Measurements from ENCODE around the gene KDF1.

The KDF1 gene

DNA sequence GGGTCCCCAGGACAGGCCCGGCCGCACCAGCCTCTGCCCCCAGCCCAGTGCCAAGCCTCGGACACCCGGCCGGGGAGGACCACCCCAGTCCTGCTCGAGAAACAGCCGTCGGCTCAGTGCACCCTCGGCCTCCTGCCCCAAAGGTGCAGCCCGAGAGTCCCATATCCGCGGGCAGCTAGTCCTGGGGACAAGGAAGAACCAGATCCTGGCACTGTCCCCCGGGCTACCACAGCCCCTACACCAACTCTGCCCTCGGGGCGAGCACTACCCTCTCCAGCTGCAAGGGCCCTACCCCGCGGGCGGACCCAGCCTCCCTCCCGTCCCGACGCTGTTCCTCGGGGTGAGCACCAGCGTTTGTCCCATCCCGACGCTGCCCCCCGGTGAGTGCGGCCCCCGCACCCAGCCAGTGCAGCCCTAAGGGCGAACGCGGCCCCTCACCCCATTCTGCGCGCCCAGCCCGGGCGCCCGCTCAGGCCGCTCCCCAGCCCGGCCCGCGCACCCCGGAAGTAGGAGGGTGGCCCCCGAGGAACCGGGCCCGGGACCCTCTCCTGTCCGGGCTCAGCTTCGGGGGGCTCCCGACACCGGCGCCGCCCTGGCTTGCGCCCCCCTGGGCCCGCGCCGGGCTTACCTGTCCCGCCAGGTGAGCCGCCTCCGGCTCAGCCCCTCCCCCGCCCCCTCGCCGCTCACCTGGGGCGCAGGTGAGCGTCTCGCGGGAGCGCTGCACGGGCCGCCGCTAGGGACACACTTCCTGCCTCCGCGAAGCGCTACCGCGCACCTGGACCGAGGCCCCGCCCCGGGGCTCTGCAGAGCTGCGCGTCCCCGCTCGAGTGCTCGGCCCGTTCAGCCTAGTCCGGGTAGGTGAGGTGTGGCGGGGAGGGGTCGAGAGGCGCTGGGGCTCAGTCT lies at the start of gene KDF1:
TSS of gene KDF1 (minus strand) at position 747 of the 903 bp plus-strand sequence. CDS start 8,088 bp downstream, outside the sequence.
- no peak for FAIRE-seq

- FAIRE-seq: no peak
Observed at GRCh38 chr1:27009601-27010197, 49.4 kb upstream of the KDF1 start.

DNA sequence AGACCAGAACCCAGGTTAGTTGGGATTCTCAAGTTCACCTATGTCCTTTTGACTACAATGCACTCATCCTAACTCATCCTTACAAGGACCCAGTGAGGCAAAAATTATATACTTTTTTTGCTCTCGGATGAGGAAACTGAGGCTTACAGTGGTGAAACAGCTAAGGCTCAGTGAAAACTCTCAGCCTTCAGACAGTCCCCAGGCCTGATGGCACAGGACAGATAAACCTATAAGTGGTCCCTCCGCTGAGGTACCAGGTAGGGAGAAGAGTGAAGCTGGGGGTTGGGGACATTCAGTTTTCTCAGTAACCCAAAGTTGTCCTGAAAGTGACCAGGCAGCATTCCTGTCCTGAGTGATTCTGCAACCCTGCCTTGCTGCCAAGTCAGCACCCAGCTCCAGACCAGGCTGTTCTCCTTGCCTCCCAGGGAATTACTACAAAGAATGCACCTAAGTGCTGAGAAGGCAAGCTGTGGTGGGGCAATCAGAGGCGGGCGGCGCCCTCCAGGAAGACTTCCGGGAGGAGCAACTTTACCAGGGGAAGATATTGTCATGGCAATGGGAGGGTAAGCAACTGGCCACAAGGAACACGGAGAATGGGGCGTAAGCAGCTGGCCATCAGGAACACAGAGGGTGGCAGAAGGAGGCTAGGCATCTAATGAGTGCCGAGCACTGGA lies 47.8 kb upstream of the KDF1 start:
- FAIRE-seq: no peak

DNA sequence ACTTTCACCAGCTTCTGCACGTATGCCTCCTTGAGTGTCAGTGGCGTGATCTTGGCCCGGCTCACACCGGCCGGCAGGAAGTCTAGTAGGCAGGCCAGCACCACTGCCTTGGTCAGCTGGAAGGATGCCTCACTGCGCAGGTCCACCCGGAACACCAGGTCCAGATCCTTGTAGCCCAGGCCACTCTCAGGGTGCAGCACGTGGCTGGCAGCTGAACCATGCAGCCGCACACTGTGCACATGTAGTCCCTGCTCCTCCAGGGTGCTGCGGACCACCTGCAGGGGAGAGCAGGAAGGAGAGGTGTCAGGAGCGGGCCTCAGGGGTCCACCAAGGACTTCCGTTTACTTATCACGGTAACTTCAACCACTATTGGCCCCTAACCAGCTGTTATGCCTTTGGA lies 46.4 kb upstream of the KDF1 start:
- FAIRE-seq: no peak

GRCh38 chr1:27005648-27006496 lies 45.6 kb upstream of the KDF1 start:
- FAIRE-seq: no peak

DNA sequence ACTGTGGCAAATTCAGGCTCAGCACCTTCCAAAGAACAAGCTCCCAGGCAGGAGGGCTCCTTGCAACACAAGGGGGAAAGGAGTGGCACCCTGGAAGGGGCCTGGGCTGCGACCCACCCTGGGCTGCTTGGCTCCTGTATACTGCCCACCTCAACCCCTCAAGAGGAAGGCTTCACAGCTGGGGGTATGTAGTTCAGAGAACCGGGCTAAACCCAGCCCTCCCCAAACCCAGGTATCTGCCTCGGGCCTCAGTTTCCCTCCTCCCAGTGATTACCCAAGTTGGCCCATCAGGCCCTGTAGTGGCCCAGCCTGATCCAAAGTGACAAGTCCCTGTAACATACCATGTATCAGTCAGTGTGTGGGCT lies 44.9 kb upstream of the KDF1 start:
- no peak for FAIRE-seq

DNA sequence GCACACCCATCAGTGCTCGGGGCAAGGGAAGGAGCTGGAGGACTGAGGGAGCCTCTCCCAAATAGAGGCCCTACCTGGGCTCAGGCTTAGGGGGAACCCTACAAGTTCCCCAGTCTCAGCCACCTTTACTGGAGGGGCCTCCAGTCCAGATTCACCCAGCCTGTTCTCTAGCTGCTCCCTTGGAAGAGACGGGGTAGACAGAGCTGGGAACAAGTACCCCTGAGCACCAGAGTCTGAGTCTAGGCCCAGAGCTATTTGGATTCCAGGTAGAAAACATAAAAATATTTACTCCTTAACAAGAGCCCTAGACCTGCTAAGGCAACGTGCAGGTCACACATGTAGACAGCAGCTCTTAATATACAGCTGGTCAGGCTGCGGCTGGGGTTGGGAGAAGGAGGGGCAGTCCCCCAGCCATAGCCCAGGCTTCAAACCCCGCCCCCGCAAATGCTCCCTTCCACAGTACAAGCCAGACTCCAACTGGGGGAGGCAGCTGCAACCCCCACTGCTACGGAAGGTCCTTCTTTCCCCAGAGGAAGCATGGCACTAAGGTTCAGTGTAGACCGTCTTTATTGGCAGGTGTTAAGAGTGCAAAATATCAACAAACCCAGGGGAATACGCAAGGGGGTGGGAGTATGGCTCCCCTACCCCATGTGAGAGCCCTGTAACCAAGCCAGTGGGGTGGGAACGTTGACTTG lies 44.4 kb upstream of the KDF1 start:
- FAIRE-seq: no peak

- FAIRE-seq: no peak
Observed at GRCh38 chr1:27003745-27004470, 43.6 kb upstream of the KDF1 start.

GRCh38 chr1:27001570-27002360 lies 41.5 kb upstream of the KDF1 start:
- no peak for FAIRE-seq

DNA sequence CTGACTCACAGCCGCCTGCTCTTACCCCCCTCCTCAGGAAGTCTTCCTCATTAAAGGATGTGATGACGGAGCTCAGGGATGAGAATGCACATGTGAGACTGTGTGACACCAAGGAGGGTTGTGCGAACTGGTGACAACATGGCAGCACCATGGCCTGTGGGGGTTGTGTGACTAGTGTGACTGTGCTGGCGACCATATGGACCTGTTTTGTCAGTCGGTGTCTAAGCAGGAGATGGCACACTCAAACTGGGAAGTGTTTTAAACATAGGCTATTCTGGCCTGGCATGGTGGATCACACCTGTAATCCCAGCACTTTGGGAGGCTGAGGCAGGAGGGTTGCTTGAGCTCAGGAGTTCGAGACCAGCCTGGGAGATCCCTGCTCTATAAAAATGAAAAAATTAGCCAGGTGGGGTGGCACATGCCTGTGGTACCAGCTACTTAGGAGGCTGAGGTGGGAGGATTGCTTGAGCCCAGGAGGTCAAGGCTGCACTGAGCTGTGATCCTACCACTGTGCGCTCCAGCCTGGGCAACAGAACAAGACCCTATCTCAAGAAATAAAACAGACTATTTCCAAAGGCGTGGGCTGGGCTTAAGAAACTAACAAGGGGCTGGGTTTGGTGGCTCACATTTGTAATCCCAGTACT lies 40.7 kb upstream of the KDF1 start:
- FAIRE-seq: no peak

- FAIRE-seq: no peak
Observed at GRCh38 chr1:27000090-27000816, 40.0 kb upstream of the KDF1 start.

GRCh38 chr1:26999440-26999987 lies 39.2 kb upstream of the KDF1 start:
- no peak for FAIRE-seq

DNA sequence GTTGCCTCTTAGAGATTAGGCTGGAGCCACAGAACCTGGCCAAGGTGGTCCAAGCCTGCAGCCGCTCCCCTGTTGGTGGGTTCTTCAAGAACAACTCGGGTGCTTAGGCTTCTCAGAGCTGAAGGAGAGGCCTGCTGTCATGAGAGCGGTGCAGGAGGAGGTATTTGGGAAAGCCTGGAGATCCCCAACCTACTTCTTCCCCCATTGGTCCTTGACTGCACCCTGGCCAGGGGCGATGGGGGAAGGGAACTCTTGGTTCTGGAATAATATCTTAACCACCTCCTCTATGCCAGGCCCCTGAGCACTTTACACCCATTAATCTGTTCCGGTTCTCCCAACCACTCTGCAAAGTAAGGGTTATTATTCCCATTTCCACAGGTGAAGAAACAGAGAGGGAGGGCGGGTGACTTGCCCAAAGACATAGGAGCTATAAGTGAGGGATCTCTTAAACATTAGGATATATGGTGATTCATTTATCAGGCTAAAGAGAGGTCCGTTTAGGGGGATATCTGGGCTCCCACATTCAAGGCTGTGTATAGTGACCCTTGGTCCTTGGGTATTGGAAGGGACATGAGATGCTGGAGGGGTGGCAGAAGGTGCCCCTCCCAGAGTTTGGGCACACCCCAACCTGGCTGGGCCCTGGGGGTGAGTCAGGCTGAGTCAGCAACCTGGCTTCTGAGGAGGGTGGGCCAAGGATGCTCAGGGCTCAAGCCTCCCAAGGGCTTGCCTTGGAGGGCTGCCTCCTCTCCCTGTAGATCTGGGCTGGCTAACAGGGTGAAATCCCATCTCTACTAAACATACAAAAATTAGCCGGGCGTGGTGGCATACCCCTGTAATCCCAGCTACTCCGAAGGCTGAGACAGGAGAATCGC lies 38.4 kb upstream of the KDF1 start:
- FAIRE-seq: no peak

DNA sequence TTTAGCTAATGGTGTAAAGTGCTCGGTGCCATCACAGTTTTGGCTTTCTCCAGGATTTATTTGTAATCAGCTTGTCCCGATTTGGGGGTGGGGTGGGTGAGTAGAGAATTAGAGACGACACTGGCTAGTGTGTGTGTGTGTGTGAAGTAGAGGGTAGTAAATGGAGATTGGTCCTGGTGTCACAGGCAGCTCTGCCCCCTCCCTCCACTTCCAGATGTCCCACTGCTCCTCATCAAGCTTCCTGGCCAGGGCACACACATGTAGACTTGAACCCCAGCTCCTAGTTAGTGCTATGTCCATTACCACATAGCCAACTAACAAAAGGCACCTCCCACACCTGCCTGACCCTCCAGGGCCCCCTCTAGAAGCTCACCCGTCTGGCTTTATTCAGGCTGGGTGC lies 36.4 kb upstream of the KDF1 start:
- no peak for FAIRE-seq

GRCh38 chr1:26996024-26996423 lies 35.8 kb upstream of the KDF1 start:
- FAIRE-seq: no peak

- FAIRE-seq: no peak
Observed at GRCh38 chr1:26994787-26995517, 34.7 kb upstream of the KDF1 start.
